Mesenchymal stem cell (in vitro differentiated cells and primary cell): ENCODE results near the gene DNASE1L1.

Experiments used
- DNase-seq: peaks from one replicate; pipeline ENCODE4 v3.0.0-alpha.2; 2013
- H2AFZ ChIP-seq: one replicate; pipeline ENCODE4 v1.6.1; 2013; ENCODE audit warnings: low read depth, mild to moderate bottlenecking, control low read depth, inconsistent platforms, low read length, moderate library complexity
- H2AK5ac ChIP-seq: 2 replicates; pipeline ENCODE4 v1.6.1; 2013; ENCODE audit warnings: low read length, moderate library complexity, mild to moderate bottlenecking, inconsistent platforms; ENCODE audit not compliant: severe bottlenecking
- H2BK120ac ChIP-seq: one replicate; pipeline ENCODE4 v1.6.1; 2013; ENCODE audit warnings: low read depth, mild to moderate bottlenecking, inconsistent platforms, low read length, moderate library complexity
- H2BK12ac ChIP-seq, 2 experiments: one replicate each; pipeline ENCODE4 v1.6.1; 2013; ENCODE audit warnings: inconsistent platforms in 2 of 2, low read length in 2 of 2, mild to moderate bottlenecking in 2 of 2, moderate library complexity in 2 of 2, control low read depth in 1 of 2
- H2BK15ac ChIP-seq: one replicate; pipeline ENCODE4 v1.6.1; 2013; ENCODE audit warnings: mild to moderate bottlenecking, low read depth, inconsistent platforms; ENCODE audit not compliant: poor library complexity, severe bottlenecking
- H2BK5ac ChIP-seq: 2 replicates; pipeline ENCODE4 v1.6.1; 2013; ENCODE audit warnings: low read depth, mild to moderate bottlenecking, low read length, control low read depth, inconsistent platforms; ENCODE audit not compliant: poor library complexity, severe bottlenecking
- H3K14ac ChIP-seq, 2 experiments: one replicate each; pipeline ENCODE4 v1.6.1; 2013; ENCODE audit warnings: inconsistent platforms in 2 of 2, low read length in 2 of 2, control low read depth in 1 of 2, mild to moderate bottlenecking in 1 of 2, moderate library complexity in 1 of 2
- H3K18ac ChIP-seq, 2 experiments: one replicate each; pipeline ENCODE4 v1.6.1; 2013; ENCODE audit warnings: inconsistent platforms in 2 of 2, low read length in 2 of 2, control low read depth in 1 of 2, low read depth in 1 of 2, mild to moderate bottlenecking in 1 of 2
- H3K23ac ChIP-seq, 2 experiments: one replicate each; pipeline ENCODE4 v1.6.1; 2013; ENCODE audit warnings: inconsistent platforms in 2 of 2, low read length in 2 of 2, mild to moderate bottlenecking in 2 of 2, moderate library complexity in 2 of 2, control low read depth in 1 of 2
- H3K27ac ChIP-seq: 2 replicates; pipeline ENCODE4 v1.5.1; 2013; ENCODE audit warnings: mild to moderate bottlenecking, moderate library complexity, low read length, control low read depth, inconsistent platforms; ENCODE audit not compliant: poor library complexity, severe bottlenecking
- H3K27me3 ChIP-seq, 2 experiments: 2 replicates each; pipeline versions ENCODE4 v1.6.1 to v1.7.0; 2013; ENCODE audit warnings: low read length in 2 of 2, mild to moderate bottlenecking in 2 of 2, moderate library complexity in 2 of 2, control low read depth in 1 of 2, inconsistent platforms in 1 of 2; ENCODE audit not compliant: control insufficient read depth in 1 of 2, insufficient read depth in 1 of 2
- H3K36me3 ChIP-seq, 2 experiments: 2 replicates each; pipeline versions ENCODE4 v1.6.1 to v1.7.0; 2013; ENCODE audit warnings: low read length in 2 of 2, control low read depth in 1 of 2, inconsistent platforms in 1 of 2, low read depth in 1 of 2, mild to moderate bottlenecking in 1 of 2; ENCODE audit not compliant: insufficient read depth in 2 of 2, control insufficient read depth in 1 of 2
- H3K4ac ChIP-seq, 2 experiments: one replicate each; pipeline ENCODE4 v1.6.1; 2013; ENCODE audit warnings: inconsistent platforms in 2 of 2, low read length in 2 of 2, mild to moderate bottlenecking in 2 of 2, moderate library complexity in 2 of 2, control low read depth in 1 of 2, low read depth in 1 of 2
- H3K4me1 ChIP-seq: 2 replicates; pipeline ENCODE4 v1.6.1; 2013; ENCODE audit warnings: low read depth, low read length, control low read depth; ENCODE audit not compliant: control insufficient read depth, insufficient read depth
- H3K4me2 ChIP-seq: 2 replicates; pipeline ENCODE4 v1.6.1; 2013; ENCODE audit warnings: low read length, mild to moderate bottlenecking, inconsistent platforms; ENCODE audit not compliant: poor library complexity, severe bottlenecking
- H3K4me3 ChIP-seq, 2 experiments: 2 replicates each; pipeline versions ENCODE4 v1.5.1 to v1.7.0; 2013; ENCODE audit warnings: low read length in 2 of 2, mild to moderate bottlenecking in 2 of 2, control low read depth in 1 of 2, low read depth in 1 of 2; ENCODE audit not compliant: insufficient read depth in 1 of 2
- H3K79me1 ChIP-seq: replicated peaks from 2 replicates; pipeline ENCODE4 v1.6.1; 2013; ENCODE audit warnings: mild to moderate bottlenecking, control low read depth, low read length, inconsistent platforms; ENCODE audit not compliant: poor library complexity, severe bottlenecking
- H3K9ac ChIP-seq: 2 replicates; pipeline ENCODE4 v1.7.0; 2013; ENCODE audit warnings: mild to moderate bottlenecking, low read length, moderate library complexity
- H3K9me3 ChIP-seq: 2 replicates; pipeline ENCODE4 v1.7.0; 2013; ENCODE audit warnings: mild to moderate bottlenecking, low read length; ENCODE audit not compliant: control insufficient read depth
- H4K8ac ChIP-seq: one replicate; pipeline ENCODE4 v1.6.1; 2013; ENCODE audit warnings: inconsistent platforms, mild to moderate bottlenecking, low read length, moderate library complexity
- H4K91ac ChIP-seq: one replicate; pipeline ENCODE4 v1.6.1; 2013; ENCODE audit warnings: mild to moderate bottlenecking, low read length, inconsistent platforms
- WGBS: methylation state at CpG from one replicate; pipeline ENCODE4 v1.1.7; 2013; ENCODE audit warnings: mixed read lengths; 5-methylcytosine and 5-hydroxymethylcytosine counted together

Gene DNASE1L1

DNA sequence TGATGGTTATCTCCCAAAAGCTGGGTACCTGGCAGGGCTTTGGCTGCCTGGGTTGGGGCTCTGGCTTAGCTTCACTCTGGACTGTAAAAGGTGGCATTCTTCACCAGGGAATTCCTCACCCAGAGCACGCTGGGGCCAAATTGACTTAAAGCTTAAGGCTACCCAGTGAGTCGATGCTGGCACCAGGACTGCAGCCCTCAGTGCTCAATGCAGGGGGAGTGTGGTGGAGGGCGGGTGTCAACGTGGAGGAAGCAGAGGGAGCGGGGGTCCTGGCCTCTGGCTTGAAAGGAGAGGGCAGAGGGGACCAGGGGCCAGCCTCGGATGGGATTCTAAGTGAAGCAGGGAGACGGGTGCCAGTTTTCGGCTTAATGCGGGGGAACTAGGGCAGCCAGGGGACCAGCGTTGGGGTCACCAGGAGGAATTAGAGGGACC lies 34.4 kb upstream of the DNASE1L1 start:
- peak overlapping the region; percentile 35 to 61 for H3K4me3 ChIP-seq
- peaks cover 10% of the 10 kb centered on the region for H3K79me1 ChIP-seq
- peak; percentile 7 for DNase-seq
- no peak overlapping the region for H2AFZ ChIP-seq
- no peak overlapping the region for H2BK12ac ChIP-seq
- H3K27ac ChIP-seq: peak overlapping the region; percentile 47
- 12% methylated on average over 5 of the region's 10 CpGs for WGBS
- peak overlapping the region in 1 of 2 experiments; percentile 69 for H3K18ac ChIP-seq
- H3K27me3 ChIP-seq: no peaks in the 10 kb centered on the region
- H4K91ac ChIP-seq: peak overlapping the region; percentile 70
- no peaks in the 10 kb centered on the region for H3K9me3 ChIP-seq
- H2AK5ac ChIP-seq: no peak overlapping the region
- no peak overlapping the region for H2BK5ac ChIP-seq
- peak overlapping the region in 1 of 2 experiments; percentile 84 for H3K4ac ChIP-seq
- no peak overlapping the region for H3K23ac ChIP-seq
- peaks cover 29% of the 10 kb centered on the region for H3K4me1 ChIP-seq
- H2BK120ac ChIP-seq: no peak overlapping the region
- H4K8ac ChIP-seq: peak overlapping the region; percentile 54
- peak overlapping the region; percentile 81 for H3K9ac ChIP-seq
- no peak overlapping the region for H3K14ac ChIP-seq
- H3K4me2 ChIP-seq: peak overlapping the region; percentile 72
- H2BK15ac ChIP-seq: no peak overlapping the region
- H3K36me3 ChIP-seq: peaks cover 55 to 78% of the 10 kb centered on the region in 2 experiments

DNA sequence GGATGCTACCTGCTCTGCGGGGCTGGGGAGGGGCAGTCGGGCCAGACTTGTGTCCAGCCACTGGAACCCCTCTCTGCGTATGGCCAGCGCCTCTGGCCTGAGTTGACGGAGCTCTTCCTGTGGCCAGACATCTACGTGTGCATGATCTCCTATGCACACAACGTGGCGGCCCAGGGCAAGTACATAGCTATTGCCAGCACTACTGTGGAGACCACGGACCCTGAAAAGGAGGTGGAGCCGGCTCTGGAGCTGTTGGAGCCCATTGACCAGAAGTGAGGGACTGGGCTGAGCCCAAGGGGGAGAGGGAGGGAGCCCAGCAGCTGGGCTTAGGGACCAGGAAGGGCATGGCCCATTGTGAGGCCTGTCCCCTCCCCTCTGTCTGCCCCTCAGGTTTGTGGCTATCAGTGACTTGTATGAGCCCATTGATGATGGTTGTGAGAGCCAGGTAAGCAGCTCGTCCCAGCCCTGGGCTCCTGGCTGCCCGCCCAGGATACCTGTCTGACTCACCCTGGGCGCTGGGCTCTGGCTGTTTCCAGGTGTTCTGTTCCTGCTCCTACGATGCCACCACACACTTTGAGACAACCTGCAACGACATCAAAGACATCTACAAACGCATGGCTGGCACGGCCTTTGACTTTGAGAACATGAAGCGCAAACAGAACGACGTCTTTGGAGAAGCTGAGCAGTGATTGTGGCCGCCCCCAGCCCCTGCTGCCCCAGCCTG lies 33.1 kb upstream of the DNASE1L1 start:
- Histone ChIP-seq H3K9ac (no peak overlapping the region), H3K18ac (no peak overlapping the region), H2AFZ (no peak overlapping the region), H3K4ac (no peak overlapping the region), H3K4me2 (no peak overlapping the region), H2BK12ac (no peak overlapping the region), H2BK120ac (no peak overlapping the region), H3K4me1 (peaks cover 33% of the 10 kb centered on the region), H4K8ac (peak overlapping the region; percentile 15), H3K9me3 (no peaks in the 10 kb centered on the region), H2BK5ac (no peak overlapping the region), H3K4me3 (no peak overlapping the region), H2AK5ac (no peak overlapping the region), H2BK15ac (no peak overlapping the region), H4K91ac (no peak overlapping the region), H3K79me1 (peaks cover 8% of the 10 kb centered on the region), H3K27me3 (no peaks in the 10 kb centered on the region), H3K36me3 (peaks cover 42 to 65% of the 10 kb centered on the region in 2 experiments), H3K23ac (no peak overlapping the region), H3K14ac (no peak overlapping the region), H3K27ac (no peak overlapping the region)
- WGBS: 95% methylated on average over 20 of the region's 21 CpGs
- DNase-seq: no peak

DNA sequence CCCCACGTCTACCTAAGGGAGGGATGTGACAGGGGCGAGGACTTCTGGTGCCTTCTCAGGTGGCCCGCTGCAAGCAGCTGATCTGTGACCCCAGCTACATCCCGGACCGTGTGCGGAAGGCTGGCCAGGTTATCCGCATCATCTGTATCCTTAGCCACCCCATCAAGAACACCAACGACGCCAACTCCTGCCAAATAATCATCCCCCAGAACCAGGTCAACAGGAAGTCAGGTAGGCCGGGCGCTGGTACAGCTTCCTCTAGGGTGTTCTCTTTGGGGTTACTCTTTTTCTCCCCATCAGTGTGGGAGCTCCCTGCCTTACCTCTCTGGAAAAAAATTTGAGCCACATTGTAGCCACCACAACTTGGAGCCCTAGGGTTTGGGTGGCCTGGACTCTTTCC lies 32.5 kb upstream of the DNASE1L1 start:
- no peak overlapping the region for H3K9ac ChIP-seq
- H3K4me1 ChIP-seq: peaks cover 31% of the 10 kb centered on the region
- no peak overlapping the region for H3K18ac ChIP-seq
- H2BK5ac ChIP-seq: no peak overlapping the region
- no peak overlapping the region for H3K14ac ChIP-seq
- no peak overlapping the region for H2BK120ac ChIP-seq
- H2AFZ ChIP-seq: no peak overlapping the region
- DNase-seq: no peak
- no peak overlapping the region for H3K4me2 ChIP-seq
- no peak overlapping the region for H2BK12ac ChIP-seq
- peaks cover 36 to 59% of the 10 kb centered on the region in 2 experiments for H3K36me3 ChIP-seq
- no peak overlapping the region for H2BK15ac ChIP-seq
- no peak overlapping the region for H3K23ac ChIP-seq
- no peaks in the 10 kb centered on the region for H3K27me3 ChIP-seq
- H3K27ac ChIP-seq: no peak overlapping the region
- H3K79me1 ChIP-seq: peaks cover 5% of the 10 kb centered on the region
- no peak overlapping the region for H4K91ac ChIP-seq
- H3K4me3 ChIP-seq: no peak overlapping the region
- H2AK5ac ChIP-seq: no peak overlapping the region
- WGBS: 98% methylated on average over 7 of the region's 11 CpGs
- H3K4ac ChIP-seq: no peak overlapping the region
- H3K9me3 ChIP-seq: no peaks in the 10 kb centered on the region
- H4K8ac ChIP-seq: no peak overlapping the region

DNA sequence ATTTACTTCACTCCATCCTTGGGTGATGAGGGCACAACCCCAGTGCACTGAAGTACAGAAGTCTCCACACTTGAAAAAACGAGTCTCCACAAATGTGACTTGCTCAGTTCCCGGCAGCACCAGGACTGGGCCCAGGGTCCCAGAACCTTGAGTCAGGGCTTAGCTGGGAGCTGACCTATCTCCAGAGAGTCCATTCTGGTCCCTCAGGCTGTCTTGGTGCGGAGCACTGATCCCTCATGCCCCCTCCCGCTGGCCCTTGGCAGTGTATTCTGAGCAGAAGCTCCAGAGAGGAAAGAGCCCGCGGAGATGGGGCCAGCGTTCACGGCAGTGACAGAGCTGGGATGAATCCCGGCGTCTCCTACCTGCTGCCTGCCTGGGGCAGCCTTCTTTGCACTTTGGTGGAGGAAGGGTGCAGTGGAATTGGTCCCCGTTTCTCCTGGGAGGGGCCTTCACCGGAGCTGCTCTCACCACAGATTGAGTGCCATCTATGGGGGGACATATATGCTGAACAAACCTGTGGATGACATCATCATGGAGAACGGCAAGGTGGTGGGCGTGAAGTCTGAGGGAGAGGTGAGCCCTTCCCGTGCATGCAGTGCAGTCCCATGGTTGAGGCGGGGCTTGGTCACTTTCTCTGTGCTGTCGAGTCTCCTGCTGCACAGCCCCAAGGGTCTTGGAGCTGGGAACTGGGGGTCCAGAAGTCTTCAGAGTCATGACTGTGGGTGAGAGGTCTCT lies 31.7 kb upstream of the DNASE1L1 start:
- no peak overlapping the region for H3K23ac ChIP-seq
- H3K4me2 ChIP-seq: no peak overlapping the region
- no peak overlapping the region for H4K91ac ChIP-seq
- peaks cover 4% of the 10 kb centered on the region for H3K79me1 ChIP-seq
- no peak overlapping the region for H2BK12ac ChIP-seq
- H3K27me3 ChIP-seq: no peaks in the 10 kb centered on the region
- H3K36me3 ChIP-seq: peaks cover 32 to 57% of the 10 kb centered on the region in 2 experiments
- no peak overlapping the region for H3K27ac ChIP-seq
- H4K8ac ChIP-seq: no peak overlapping the region
- H2AFZ ChIP-seq: no peak overlapping the region
- H3K4me1 ChIP-seq: peaks cover 26% of the 10 kb centered on the region
- H2BK5ac ChIP-seq: no peak overlapping the region
- no peak overlapping the region for H3K4ac ChIP-seq
- no peak overlapping the region for H2BK120ac ChIP-seq
- 97% methylated on average over 17 of the region's 17 CpGs for WGBS
- H3K9ac ChIP-seq: no peak overlapping the region
- no peaks in the 10 kb centered on the region for H3K9me3 ChIP-seq
- H3K14ac ChIP-seq: no peak overlapping the region
- H2AK5ac ChIP-seq: no peak overlapping the region
- no peak for DNase-seq
- no peak overlapping the region for H2BK15ac ChIP-seq
- no peak overlapping the region for H3K4me3 ChIP-seq
- H3K18ac ChIP-seq: no peak overlapping the region
